ENCODE measurements around the gene ANK3. TPM values are rescaled to one million over a fixed set of nuclear protein-coding genes. Genes with fewer than 3 reads are reported as not detected.

Gene ANK3
- total RNA-seq, 4 donors from 2014 or later, result 86.3 to 224 (median 139) TPM

- Histone ChIP-seq H3K4me3 (no peak overlapping the region), H3K27me3 (no peaks in the 10 kb centered on the region), H3K36me3 (no peaks in the 10 kb centered on the region), H3K27ac (no peak overlapping the region), H3K9me3 (no peaks in the 10 kb centered on the region), H3K4me1 (no peaks in the 10 kb centered on the region)
- TF ChIP-seq EP300 (IDR thresholded peaks at IDR 0.05) (no peak), CTCF (IDR thresholded peaks at IDR 0.05) (no peak), POLR2A (IDR thresholded peaks at IDR 0.05) (no peak)
- no peak for DNase-seq (ENCODE audit: low spot score in 2 of 2)
Observed at GRCh38 chr10:60253484-60253883, 136.2 kb downstream of the ANK3 start.

GRCh38 chr10:60252688-60253087, 137.0 kb downstream of the ANK3 start:
- H3K27me3 ChIP-seq, result no peaks in the 10 kb centered on the region
- no peaks in the 10 kb centered on the region for H3K36me3 ChIP-seq
- H3K4me3 ChIP-seq, result no peak overlapping the region
- no peaks in the 10 kb centered on the region for H3K9me3 ChIP-seq
- no peaks in the 10 kb centered on the region for H3K4me1 ChIP-seq
- no peak for TF ChIP-seq CTCF (IDR thresholded peaks at IDR 0.05)
- no peak for TF ChIP-seq EP300 (IDR thresholded peaks at IDR 0.05)
- TF ChIP-seq POLR2A (IDR thresholded peaks at IDR 0.05), result no peak
- H3K27ac ChIP-seq, result no peak overlapping the region
- no peak for DNase-seq (ENCODE audit: low spot score in 2 of 2)
- 79 to 95% methylated on average over 4 of the region's 4 CpGs for WGBS, 2 donors

GRCh38 chr10:60246382-60246781, 143.3 kb downstream of the ANK3 start:
- Histone ChIP-seq H3K9me3 (no peaks in the 10 kb centered on the region), H3K27me3 (no peaks in the 10 kb centered on the region), H3K36me3 (no peaks in the 10 kb centered on the region), H3K4me1 (no peaks in the 10 kb centered on the region), H3K4me3 (no peak overlapping the region), H3K27ac (no peak overlapping the region)
- TF ChIP-seq POLR2A (IDR thresholded peaks at IDR 0.05), result no peak
- TF ChIP-seq EP300 (IDR thresholded peaks at IDR 0.05), result no peak
- TF ChIP-seq CTCF (IDR thresholded peaks at IDR 0.05), result no peak
- DNase-seq (ENCODE audit: low spot score in 2 of 2), result no peak
- WGBS, 2 donors, result 63 to 81% methylated on average over 1 of the region's 1 CpG

- Histone ChIP-seq H3K9me3 (no peaks in the 10 kb centered on the region), H3K36me3 (no peaks in the 10 kb centered on the region), H3K27me3 (no peaks in the 10 kb centered on the region), H3K27ac (no peak overlapping the region), H3K4me1 (peaks cover 0 to 38% (median 10%) of the 10 kb centered on the region in 4 donors), H3K4me3 (no peak overlapping the region)
- no peak for DNase-seq (ENCODE audit: low spot score in 2 of 2)
- no peak for TF ChIP-seq CTCF (IDR thresholded peaks at IDR 0.05)
- no peak for TF ChIP-seq EP300 (IDR thresholded peaks at IDR 0.05)
- no peak for TF ChIP-seq POLR2A (IDR thresholded peaks at IDR 0.05)
- WGBS, 2 donors, result 83 to 86% methylated on average over 1 of the region's 1 CpG
Observed at GRCh38 chr10:60239228-60239627, 150.4 kb downstream of the ANK3 start.

- peak overlapping the region in 2 of 4 donors; percentile 67 to 85 for H3K27ac ChIP-seq
- H3K27me3 ChIP-seq, result no peaks in the 10 kb centered on the region
- no peak for DNase-seq (ENCODE audit: low spot score in 2 of 2)
- H3K4me3 ChIP-seq, result no peak overlapping the region
- H3K36me3 ChIP-seq, result no peaks in the 10 kb centered on the region
- peaks cover 0 to 38% (median 10%) of the 10 kb centered on the region in 4 donors for H3K4me1 ChIP-seq
- TF ChIP-seq CTCF (IDR thresholded peaks at IDR 0.05), result no peak
- no peak for TF ChIP-seq EP300 (IDR thresholded peaks at IDR 0.05)
- TF ChIP-seq POLR2A (IDR thresholded peaks at IDR 0.05), result no peak
- no peaks in the 10 kb centered on the region for H3K9me3 ChIP-seq
Observed at GRCh38 chr10:60238759-60239100, 150.9 kb downstream of the ANK3 start.

Data from tibial nerve (tissue), 4 donors.